Ovary (tissue), 3 donors: ENCODE measurements around the gene ATXN7L3.

ENCODE experiments used
- EP300 ChIP-seq: sonication (generic); formaldehyde crosslinking; IDR thresholded peaks from one replicate; pipeline ENCODE4 v1.6.1; 2017; ENCODE audit warnings: antibody characterized with exemption
- POLR2A ChIP-seq: fragments of 450-650 bp; IDR thresholded peaks from one replicate; pipeline ENCODE4 v1.6.1; 2017; ENCODE audit warnings: antibody characterized with exemption, mild to moderate bottlenecking, moderate library complexity
- TF ChIP-seq, protein P1 (sequence below), 3 donors: fragments of 450-650 bp in 2 of 3; fragments of 200-600 bp in 1 of 3; IDR thresholded peaks; one replicate each; pipeline versions ENCODE4 v1.5.1 to v1.8.0; 2016 to 2022; ENCODE audit warnings: antibody characterized with exemption in 3 of 3, mild to moderate bottlenecking in 1 of 3
- donor health status: DM: no; HTN: no; CAD: no.

DNA sequence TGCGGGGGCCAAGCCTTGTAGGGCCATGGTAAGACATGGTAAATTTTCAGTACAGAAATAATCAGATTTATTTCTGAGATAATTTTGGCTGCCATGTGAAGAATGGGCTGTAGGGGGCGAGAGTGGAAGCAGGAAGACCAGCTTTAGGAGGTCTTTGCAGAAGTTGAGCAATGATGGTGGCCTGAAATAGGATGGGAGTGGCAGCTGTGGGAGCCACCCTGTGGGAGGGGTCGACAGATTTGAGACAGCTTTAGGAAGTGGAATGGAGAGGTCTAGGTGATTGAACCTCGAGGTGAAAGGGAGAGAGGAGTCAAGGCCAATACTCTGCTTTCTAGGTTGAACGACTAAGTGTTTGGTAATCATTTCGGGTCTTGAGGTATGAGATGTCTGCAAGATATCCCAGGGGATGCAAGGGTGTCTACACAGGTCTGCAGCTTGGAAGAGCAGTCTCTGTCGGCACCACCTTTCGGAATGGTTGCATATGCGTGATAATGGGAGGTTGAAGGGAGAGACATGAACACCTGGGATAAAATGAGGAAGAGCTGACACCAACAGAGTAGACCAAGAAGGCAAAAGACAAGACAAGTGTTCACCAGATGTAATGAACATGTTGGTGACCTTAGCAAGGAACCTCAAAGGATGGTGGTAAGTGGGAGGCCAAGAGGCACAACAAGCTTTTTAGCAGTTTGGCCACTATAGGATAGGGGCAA, 4.2 kb upstream of the ATXN7L3 start:
- TF ChIP-seq, protein P1, sequence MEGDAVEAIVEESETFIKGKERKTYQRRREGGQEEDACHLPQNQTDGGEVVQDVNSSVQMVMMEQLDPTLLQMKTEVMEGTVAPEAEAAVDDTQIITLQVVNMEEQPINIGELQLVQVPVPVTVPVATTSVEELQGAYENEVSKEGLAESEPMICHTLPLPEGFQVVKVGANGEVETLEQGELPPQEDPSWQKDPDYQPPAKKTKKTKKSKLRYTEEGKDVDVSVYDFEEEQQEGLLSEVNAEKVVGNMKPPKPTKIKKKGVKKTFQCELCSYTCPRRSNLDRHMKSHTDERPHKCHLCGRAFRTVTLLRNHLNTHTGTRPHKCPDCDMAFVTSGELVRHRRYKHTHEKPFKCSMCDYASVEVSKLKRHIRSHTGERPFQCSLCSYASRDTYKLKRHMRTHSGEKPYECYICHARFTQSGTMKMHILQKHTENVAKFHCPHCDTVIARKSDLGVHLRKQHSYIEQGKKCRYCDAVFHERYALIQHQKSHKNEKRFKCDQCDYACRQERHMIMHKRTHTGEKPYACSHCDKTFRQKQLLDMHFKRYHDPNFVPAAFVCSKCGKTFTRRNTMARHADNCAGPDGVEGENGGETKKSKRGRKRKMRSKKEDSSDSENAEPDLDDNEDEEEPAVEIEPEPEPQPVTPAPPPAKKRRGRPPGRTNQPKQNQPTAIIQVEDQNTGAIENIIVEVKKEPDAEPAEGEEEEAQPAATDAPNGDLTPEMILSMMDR (IDR thresholded peaks at IDR 0.05): no peak
- TF ChIP-seq POLR2A (no peak), EP300 (no peak)
